Putamen (tissue), 1 donor: ENCODE measurements around the gene AKT3.

Source experiments
- DNase-seq: peaks from one replicate; pipeline ENCODE4 v3.0.0-alpha.2; 2016; ENCODE audit warnings: low spot score

Gene AKT3

GRCh38 chr1:243507672-243508302 is 342.3 kb downstream of the AKT3 start:
- no peak for DNase-seq

DNA sequence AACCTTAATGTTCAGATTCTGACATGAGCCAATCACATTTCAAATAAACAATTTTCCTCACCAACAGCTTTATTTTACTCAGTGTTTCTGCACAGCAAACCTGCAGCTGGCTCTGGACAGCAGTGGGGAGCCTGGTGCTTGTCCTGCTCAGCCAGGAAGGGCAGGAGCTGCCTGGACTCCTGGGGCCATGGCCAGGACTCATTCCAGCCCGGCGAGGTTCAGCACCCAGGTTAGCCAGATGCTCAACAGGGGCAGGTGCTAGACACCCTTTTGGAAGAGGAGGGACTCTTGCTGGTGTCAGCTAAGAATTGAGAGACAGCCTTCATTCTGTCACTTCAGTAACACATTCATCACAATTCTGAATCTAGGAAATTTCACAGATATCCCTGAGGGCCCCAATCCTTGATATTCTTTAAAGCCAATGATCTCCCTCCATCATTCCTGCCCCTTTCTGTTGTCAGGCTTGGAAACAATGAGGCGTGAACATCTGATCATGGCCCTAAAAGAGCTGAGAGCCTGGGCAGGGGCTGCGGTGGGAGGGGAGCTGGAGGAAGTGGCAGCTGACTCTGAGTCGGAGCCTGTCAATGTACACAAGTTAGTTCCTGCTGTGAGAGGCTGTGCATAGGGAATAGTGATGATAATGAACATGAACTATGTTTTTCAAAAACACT is 342.9 kb downstream of the AKT3 start:
- no peak for DNase-seq

- DNase-seq, result no peak
These were observed 343.9 kb downstream of the AKT3 start for GRCh38 chr1:243505986-243506689.

GRCh38 chr1:243503155-243503554 is 346.9 kb downstream of the AKT3 start:
- no peak for DNase-seq

DNA sequence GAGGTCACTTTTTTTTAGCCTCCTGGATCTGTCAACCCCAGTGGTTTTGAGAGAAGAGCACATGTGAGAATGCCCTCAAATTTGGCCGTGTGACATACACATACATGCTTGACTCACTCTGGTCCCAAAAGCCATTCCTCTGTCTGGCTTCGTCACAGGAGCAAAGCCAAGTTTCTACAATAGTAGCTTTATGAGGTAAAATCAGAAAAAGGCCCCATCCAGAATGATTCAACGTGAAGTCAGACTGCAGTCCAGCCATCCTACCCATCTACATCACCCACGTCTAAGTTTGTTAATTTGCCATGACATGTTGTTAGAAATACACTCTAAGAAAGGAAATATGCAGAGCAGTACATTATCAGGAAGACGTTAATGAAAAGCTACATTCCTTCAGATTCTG is 349.0 kb downstream of the AKT3 start:
- peak; percentile 52 for DNase-seq

- DNase-seq, result no peak
These were observed 349.5 kb downstream of the AKT3 start for GRCh38 chr1:243500512-243500911.

GRCh38 chr1:243499711-243500110 is 350.3 kb downstream of the AKT3 start:
- DNase-seq, result no peak

DNA sequence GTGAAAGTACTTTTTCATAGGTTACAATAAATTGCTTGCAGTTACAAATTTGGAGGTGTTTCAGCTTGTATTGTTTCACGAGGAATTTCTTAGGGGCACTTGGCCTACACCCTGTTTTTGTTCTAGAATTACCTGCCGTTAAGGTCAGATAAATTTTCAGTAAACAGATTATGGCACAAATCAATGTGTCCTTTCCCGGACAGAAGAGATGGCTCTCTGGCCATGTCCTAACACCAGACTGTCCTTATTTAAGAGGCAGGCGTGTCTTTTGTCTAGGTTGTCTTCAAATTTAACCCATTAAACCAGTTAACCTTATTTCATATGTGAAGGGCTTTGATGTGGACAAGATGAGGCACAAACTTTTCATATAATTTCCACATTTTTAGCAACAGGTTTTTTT is 350.8 kb downstream of the AKT3 start:
- DNase-seq, result no peak

DNA sequence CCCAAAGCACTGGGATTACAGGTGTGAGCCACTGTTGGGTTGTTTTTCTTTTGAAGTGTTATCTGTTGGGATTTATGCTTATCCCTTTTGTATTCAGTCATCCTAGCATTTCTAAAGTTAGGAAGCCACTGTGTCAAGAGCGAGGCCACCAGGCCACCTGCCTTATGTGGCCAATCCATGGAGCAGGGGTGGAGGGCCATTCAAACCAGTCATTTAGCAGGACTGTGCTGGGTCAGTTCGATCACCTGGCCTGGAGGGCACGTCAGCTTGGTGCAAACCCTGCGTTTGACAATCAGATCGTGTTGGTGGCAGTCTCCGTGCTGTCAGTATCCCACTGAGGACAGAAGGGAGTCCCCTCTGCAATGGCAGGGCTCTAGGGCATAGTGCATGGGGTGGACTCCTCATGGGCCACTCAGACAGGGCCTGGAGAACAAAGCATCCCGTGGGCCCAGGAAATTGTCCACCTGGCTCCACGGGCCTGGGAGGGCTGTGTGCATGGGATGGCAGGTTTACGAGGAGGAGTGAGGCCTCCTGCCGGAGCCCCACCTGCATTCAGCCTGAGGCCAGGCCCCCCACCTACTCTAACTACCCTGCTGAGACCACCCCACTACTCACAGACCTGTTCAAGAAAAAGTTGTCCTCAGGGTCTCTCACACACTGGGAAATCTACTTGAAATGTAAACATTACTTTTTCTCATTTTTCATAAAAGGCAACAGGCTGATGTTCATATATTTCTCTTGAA is 351.9 kb downstream of the AKT3 start:
- no peak for DNase-seq

DNA sequence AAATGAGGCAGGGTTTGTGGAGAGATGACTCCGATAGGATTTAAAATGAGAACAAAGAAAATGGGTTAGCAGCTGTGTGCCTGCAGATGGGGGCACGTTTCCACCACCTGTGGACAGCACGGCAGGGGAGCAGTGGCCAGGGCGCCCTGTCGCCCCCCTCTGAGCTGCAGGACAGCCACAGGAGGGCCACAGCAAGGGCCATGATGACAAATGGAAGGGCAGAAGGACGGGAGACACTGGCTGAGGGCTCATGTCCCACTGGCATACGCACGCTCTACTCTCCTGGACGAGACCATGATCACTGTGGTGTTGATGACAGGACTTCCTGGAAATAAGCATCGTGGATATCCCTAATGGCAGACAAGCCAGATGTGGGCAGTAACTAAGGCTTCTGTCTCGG is 353.2 kb downstream of the AKT3 start:
- no peak for DNase-seq

DNA sequence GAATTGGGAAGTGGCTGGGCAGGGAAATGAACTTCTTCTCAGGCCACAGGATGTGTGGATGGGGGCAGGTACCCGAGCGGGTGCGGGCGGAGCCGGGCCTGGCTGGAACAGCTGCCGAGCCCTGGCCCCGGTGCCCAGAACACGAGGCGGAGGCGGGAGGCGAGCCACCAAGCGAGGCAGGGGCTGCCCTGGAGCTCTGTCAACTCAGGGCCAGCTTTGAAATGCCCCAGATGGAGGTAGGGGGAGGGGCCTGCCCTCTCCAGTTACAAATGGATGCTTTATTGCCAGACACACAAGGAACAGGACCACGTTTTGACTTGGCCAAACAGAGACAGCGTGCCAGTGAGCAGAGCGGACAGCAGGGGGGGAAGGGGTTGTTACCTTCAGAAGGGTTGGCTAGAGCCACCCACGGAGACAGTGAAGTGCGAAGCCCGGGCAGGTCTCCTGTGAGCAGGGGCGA is 353.8 kb downstream of the AKT3 start:
- DNase-seq, result peak; percentile 86

GRCh38 chr1:243495442-243496186 is 354.4 kb downstream of the AKT3 start:
- no peak for DNase-seq

- DNase-seq, result no peak
These were observed 355.2 kb downstream of the AKT3 start for GRCh38 chr1:243494741-243495431.

- DNase-seq, result no peak
These were observed 356.6 kb downstream of the AKT3 start for GRCh38 chr1:243493156-243494129.

DNA sequence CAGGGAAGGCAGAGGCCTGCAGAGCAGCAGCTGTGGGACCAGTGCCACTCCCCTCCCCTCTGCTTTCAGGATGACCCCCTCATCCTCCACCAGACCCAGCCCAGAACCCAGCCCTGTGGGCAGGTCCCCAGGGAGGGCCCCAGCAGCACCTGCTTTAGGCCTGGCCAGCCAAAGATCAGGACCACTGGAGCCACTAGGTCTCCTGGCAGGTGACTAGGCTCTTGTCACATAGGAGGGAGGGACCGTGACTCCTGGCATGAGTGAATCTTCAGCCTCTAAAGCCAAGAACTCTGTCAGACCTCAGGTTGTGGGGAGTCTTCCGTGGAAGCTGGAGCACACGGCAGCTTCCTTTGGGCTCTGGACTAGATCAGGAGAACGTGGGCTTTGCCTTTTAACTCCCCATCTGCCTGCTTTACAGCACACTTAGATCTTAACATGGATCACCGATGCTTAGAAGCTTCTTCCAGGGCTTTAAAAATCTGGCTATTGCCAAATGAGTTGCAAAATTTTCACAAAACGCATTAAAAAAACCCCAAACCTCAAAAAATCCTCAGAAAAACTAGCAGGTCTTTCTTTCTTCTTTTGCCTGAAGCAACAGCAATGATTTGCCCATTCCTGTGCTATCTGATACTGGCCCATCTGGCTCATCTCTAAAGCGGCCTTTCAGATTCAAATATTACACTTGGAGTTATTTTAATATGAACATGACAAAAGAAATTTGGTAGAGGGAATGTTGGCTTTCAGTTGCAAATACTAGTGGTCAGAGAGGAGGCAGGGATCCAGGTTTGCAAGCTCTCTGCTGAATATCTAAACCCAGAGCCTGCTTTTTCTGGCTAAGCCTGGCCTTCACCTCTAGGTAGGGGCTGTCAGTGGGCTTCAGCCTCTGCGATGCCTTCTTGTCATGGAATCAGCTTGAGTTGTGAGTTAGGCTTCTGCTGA is 359.0 kb downstream of the AKT3 start:
- DNase-seq, result no peak

DNA sequence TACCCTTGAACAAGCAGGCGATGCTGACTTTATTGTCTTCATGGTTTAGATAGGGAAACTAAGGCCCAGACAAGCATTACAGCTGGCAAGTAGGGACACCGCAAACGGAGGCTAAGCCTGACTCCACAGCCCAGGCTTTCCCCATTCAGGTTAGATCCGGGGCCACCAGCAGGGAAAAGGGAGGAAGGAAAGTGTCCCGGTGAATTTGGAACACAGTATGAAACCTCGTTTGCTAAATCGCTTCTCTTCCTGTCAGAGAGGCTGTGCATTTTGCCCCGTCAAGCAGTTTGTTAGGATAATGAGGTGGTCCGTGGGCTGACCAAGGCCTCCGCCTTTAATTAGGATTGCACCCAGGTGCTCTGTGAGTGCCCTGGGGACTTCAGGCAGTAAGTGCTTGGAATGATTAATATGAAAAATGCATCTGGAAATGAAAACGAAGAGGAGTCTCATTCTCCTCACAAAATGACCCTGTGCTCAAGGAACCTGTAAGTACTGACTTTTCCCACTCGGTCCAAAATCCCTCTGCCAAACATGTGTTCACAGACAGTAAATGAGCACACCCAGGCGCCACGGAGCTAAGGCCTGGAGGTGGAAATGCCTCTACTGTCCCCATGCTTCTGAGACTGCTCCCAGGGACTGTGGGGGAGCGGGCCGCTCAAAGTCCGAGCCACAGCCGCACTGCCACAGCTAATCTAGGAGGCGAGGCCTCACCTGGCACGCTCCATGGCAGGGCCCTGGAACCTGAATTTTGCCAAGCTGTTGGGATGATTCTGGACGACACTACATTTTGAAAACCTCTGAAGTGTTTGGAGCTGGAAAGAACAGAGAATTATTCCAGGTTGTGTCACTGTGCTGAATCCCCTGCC is 360.1 kb downstream of the AKT3 start:
- DNase-seq, result no peak

DNA sequence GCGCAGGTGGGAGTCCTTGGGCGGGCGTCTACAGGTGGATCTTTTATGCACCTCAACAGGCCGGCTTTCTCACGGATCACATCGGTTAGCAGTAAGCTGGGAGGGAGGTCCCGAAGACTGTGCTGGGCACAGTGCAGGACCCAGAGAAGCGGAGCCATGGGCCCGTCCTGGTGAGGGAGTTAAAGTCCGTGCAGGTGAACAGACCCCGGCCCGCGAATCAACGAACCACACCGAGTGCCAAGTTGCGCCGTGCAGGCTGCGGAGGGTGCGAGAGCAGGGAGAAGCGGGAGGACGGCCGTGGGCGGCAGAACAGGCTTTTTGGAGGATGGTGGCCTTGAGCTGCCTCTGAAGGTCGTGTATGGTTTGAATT is 360.9 kb downstream of the AKT3 start:
- no peak for DNase-seq
